ENCODE measurements around the gene TECTA. TPM values are rescaled to one million over a fixed set of nuclear protein-coding genes. Genes with fewer than 3 reads are reported as not detected.

Gene TECTA
- polyA plus RNA-seq, 1 of the 3 experiments (the other 2 are of a cell fraction), result 0.58 TPM

GRCh38 chr11:121149116-121149515 is 48.1 kb downstream of the TECTA start:
- H3K79me2 ChIP-seq (ENCODE audit: insufficient read depth), result no peaks in the 10 kb centered on the region
- no peaks in the 10 kb centered on the region for H3K9me3 ChIP-seq
- no peak overlapping the region for H2AFZ ChIP-seq (ENCODE audit: low read depth)
- no peaks in the 10 kb centered on the region for H3K36me3 ChIP-seq (replicated peaks in 1 of 2; ENCODE audit: control insufficient read depth in 1 of 2, insufficient read depth in 2 of 2, low read length in 1 of 2)
- no peaks in the 10 kb centered on the region for H3K27me3 ChIP-seq (ENCODE audit: insufficient read depth)
- H3K4me3 ChIP-seq (ENCODE audit: low read depth in 2 of 2, low read length in 1 of 2), result no peak overlapping the region
- no peaks in the 10 kb centered on the region for H3F3A ChIP-seq (replicated peaks; ENCODE audit: insufficient read depth)
- TF ChIP-seq RFX5 (IDR thresholded peaks at IDR 0.05; ENCODE audit: low read length) (no peak), SMC3 (IDR thresholded peaks at IDR 0.05; ENCODE audit: low read depth, low read length) (no peak), EP300 (IDR thresholded peaks at IDR 0.05; ENCODE audit: borderline replicate concordance in 1 of 2, low read depth in 1 of 2, low read length in 1 of 2) (no peak), GATA2 (CRISPR knock-in tag; IDR thresholded peaks at IDR 0.05) (no peak), ELF1 (IDR thresholded peaks at IDR 0.05) (no peak), FOXM1 (IDR thresholded peaks at IDR 0.05; ENCODE audit: low read depth) (no peak), TAF1 (IDR thresholded peaks at IDR 0.05; ENCODE audit: borderline replicate concordance, low read depth, low read length) (no peak), RCOR1 (IDR thresholded peaks at IDR 0.05; ENCODE audit: low read length) (no peak), MAX (IDR thresholded peaks at IDR 0.05; ENCODE audit: low read depth) (no peak), GABPA (IDR thresholded peaks at IDR 0.05; ENCODE audit: low read depth) (no peak), REST (IDR thresholded peaks at IDR 0.05; ENCODE audit: low read depth, low read length) (no peak)
- no peaks in the 10 kb centered on the region for H3K9me2 ChIP-seq
- H3K27ac ChIP-seq (ENCODE audit: low read depth in 2 of 2, low read length in 1 of 2), result no peak overlapping the region
- H4K20me1 ChIP-seq (ENCODE audit: insufficient read depth), result no peaks in the 10 kb centered on the region
- H3K9ac ChIP-seq, result no peak overlapping the region
- 29% methylated on average over 2 of the region's 2 CpGs for WGBS (ENCODE audit: low lambda C conversion rate)
- no peak for DNase-seq
- H3K4me1 ChIP-seq (ENCODE audit: control insufficient read depth in 1 of 2, insufficient read depth in 2 of 2, low read depth in 1 of 2, low read length in 1 of 2), result no peaks in the 10 kb centered on the region; a peak in 1 of 4 replicates
- no peak overlapping the region for H3K4me2 ChIP-seq
- POLR2A ChIA-PET, result no interaction called here
- CTCF ChIA-PET, result no interaction called here

GRCh38 chr11:121151207-121151688 is 50.2 kb downstream of the TECTA start:
- Histone ChIP-seq H3K27me3 (ENCODE audit: insufficient read depth) (no peaks in the 10 kb centered on the region), H3K4me3 (ENCODE audit: low read depth in 2 of 2, low read length in 1 of 2) (no peak overlapping the region), H3K4me1 (ENCODE audit: control insufficient read depth in 1 of 2, insufficient read depth in 2 of 2, low read depth in 1 of 2, low read length in 1 of 2) (peaks cover 0 to 4% of the 10 kb centered on the region in 2 experiments; a peak in 2 of 4 replicates), H3K79me2 (ENCODE audit: insufficient read depth) (no peaks in the 10 kb centered on the region), H4K20me1 (ENCODE audit: insufficient read depth) (no peaks in the 10 kb centered on the region), H2AFZ (ENCODE audit: low read depth) (no peak overlapping the region), H3K4me2 (no peak overlapping the region), H3K27ac (ENCODE audit: low read depth in 2 of 2, low read length in 1 of 2) (no peak overlapping the region), H3K9me2 (no peaks in the 10 kb centered on the region), H3K36me3 (replicated peaks in 1 of 2; ENCODE audit: control insufficient read depth in 1 of 2, insufficient read depth in 2 of 2, low read length in 1 of 2) (no peaks in the 10 kb centered on the region), H3K9me3 (no peaks in the 10 kb centered on the region), H3K9ac (no peak overlapping the region), H3F3A (replicated peaks; ENCODE audit: insufficient read depth) (no peaks in the 10 kb centered on the region)
- CTCF ChIA-PET, result no interaction called here
- TF ChIP-seq RCOR1 (IDR thresholded peaks at IDR 0.05; ENCODE audit: low read length) (no peak), GABPA (IDR thresholded peaks at IDR 0.05; ENCODE audit: low read depth) (no peak), FOXJ3 (CRISPR knock-in tag; IDR thresholded peaks at IDR 0.05) (no peak), REST (IDR thresholded peaks at IDR 0.05; ENCODE audit: low read depth, low read length) (no peak), PBX3 (IDR thresholded peaks at IDR 0.05) (no peak), FOSL2 (IDR thresholded peaks at IDR 0.05; ENCODE audit: borderline replicate concordance, low read depth) (no peak), RXRA (IDR thresholded peaks at IDR 0.05; ENCODE audit: borderline replicate concordance, low read depth) (no peak), ELF1 (IDR thresholded peaks at IDR 0.05) (no peak), RFX5 (IDR thresholded peaks at IDR 0.05; ENCODE audit: low read length) (no peak)
- POLR2A ChIA-PET, result no interaction called here
- no peak for DNase-seq
- 65% methylated on average over 4 of the region's 4 CpGs for WGBS (ENCODE audit: low lambda C conversion rate)
